GM06990 (cell line): ENCODE data around the gene A4GNT.

Experiments used
- DNase-seq: peaks from one replicate; pipeline ENCODE4 v3.0.0-alpha.2; 2011; ENCODE audit not compliant: insufficient read length; ENCODE audit errors: extremely low read depth
- H3K27me3 ChIP-seq: replicated peaks from 2 replicates; pipeline ENCODE4 v1.6.0; 2011; ENCODE audit warnings: low read length; ENCODE audit not compliant: control insufficient read depth, insufficient read depth
- H3K36me3 ChIP-seq: 2 replicates; pipeline ENCODE4 v1.5.1; 2011; ENCODE audit warnings: low read length; ENCODE audit not compliant: control insufficient read depth, insufficient read depth
- H3K4me3 ChIP-seq: replicated peaks from 2 replicates; pipeline ENCODE4 v1.5.1; 2011; ENCODE audit warnings: low read depth, mild to moderate bottlenecking, control low read depth, low read length
- CTCF ChIP-seq: IDR thresholded peaks from 2 replicates; pipeline ENCODE4 v1.5.1; 2011; ENCODE audit warnings: low read length, control low read depth, mild to moderate bottlenecking, inconsistent platforms; ENCODE audit not compliant: insufficient read depth, poor library complexity, severe bottlenecking

The A4GNT gene

GRCh38 chr3:138139691-138140090 lies 7.5 kb upstream of the A4GNT start:
- Histone ChIP-seq H3K36me3 (no peaks in the 10 kb centered on the region), H3K27me3 (no peaks in the 10 kb centered on the region), H3K4me3 (no peak overlapping the region)
- DNase-seq: no peak
- no peak for TF ChIP-seq CTCF

- Histone ChIP-seq H3K36me3 (no peaks in the 10 kb centered on the region), H3K4me3 (no peak overlapping the region), H3K27me3 (no peaks in the 10 kb centered on the region)
- no peak for TF ChIP-seq CTCF
- no peak for DNase-seq
Observed at GRCh38 chr3:138137861-138138260, 5.7 kb upstream of the A4GNT start.

- no peaks in the 10 kb centered on the region for H3K36me3 ChIP-seq
- no peaks in the 10 kb centered on the region for H3K27me3 ChIP-seq
- DNase-seq: no peak
- no peak overlapping the region for H3K4me3 ChIP-seq
- TF ChIP-seq CTCF: no peak
Observed at GRCh38 chr3:138136201-138136600, 4.0 kb upstream of the A4GNT start.

- Histone ChIP-seq H3K4me3 (no peak overlapping the region), H3K36me3 (no peaks in the 10 kb centered on the region), H3K27me3 (0 out of 2 replicates have a peak, but pooled peaks cover 1% of the 10 kb centered on the region)
- no peak for TF ChIP-seq CTCF
- DNase-seq: no peak
Observed at GRCh38 chr3:138135833-138136194, 3.6 kb upstream of the A4GNT start.

GRCh38 chr3:138135146-138135832 lies 3.1 kb upstream of the A4GNT start:
- TF ChIP-seq CTCF: no peak
- no peak overlapping the region for H3K4me3 ChIP-seq
- peaks cover 1% of the 10 kb centered on the region; the same call in 1 of the 2 replicates for H3K27me3 ChIP-seq
- H3K36me3 ChIP-seq: no peaks in the 10 kb centered on the region
- DNase-seq: no peak
